GM12872 (cell line): Measurements from ENCODE around the gene MPST.

ENCODE experiments used
- TF ChIP-seq, protein P1 (sequence below): IDR thresholded peaks from 3 replicates; pipeline ENCODE4 v1.5.1; 2011; ENCODE audit warnings: low read depth, mild to moderate bottlenecking, low read length, moderate library complexity; ENCODE audit not compliant: insufficient read depth

Gene MPST

DNA sequence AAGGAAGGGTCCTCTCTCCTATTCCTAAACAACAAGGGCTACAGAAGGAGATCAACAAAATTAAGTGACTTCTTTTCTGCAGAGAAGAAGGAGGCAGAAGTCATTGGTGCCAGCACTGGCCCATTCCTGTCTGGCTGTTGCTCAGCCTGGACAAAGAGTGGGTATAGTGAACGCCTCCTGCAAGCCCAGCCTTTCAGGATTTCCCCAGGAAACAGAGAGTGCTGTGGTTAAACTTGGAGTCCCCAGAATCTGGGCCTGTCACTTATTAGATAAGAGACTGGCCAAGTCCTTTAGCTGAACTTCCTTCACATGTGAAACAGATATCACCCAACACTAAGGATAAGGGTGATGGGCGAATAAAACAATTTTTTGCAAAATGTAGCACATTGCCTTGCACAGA lies 11.2 kb upstream of the MPST start:
- TF ChIP-seq, protein P1, sequence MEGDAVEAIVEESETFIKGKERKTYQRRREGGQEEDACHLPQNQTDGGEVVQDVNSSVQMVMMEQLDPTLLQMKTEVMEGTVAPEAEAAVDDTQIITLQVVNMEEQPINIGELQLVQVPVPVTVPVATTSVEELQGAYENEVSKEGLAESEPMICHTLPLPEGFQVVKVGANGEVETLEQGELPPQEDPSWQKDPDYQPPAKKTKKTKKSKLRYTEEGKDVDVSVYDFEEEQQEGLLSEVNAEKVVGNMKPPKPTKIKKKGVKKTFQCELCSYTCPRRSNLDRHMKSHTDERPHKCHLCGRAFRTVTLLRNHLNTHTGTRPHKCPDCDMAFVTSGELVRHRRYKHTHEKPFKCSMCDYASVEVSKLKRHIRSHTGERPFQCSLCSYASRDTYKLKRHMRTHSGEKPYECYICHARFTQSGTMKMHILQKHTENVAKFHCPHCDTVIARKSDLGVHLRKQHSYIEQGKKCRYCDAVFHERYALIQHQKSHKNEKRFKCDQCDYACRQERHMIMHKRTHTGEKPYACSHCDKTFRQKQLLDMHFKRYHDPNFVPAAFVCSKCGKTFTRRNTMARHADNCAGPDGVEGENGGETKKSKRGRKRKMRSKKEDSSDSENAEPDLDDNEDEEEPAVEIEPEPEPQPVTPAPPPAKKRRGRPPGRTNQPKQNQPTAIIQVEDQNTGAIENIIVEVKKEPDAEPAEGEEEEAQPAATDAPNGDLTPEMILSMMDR = no peak

DNA sequence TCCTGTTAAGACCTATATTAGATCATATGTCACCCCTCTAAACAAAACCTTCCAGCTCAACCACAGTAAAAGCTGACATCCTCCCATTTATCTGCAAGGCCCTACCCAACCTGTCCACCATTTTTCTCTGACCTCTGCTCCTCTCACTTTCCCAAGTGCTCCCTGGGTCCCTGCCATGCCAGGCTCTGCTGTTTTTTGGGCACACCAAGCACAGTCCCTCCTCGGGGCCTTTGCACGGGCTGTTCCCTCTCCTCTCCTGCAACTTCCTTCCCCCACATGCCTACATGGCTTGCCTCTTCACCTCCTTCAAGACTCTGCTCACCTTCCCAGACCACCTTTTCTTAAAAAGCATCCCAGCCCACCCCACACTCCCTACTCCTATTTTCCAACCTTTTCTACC lies 10.1 kb upstream of the MPST start:
- TF ChIP-seq, protein P1 = no peak

DNA sequence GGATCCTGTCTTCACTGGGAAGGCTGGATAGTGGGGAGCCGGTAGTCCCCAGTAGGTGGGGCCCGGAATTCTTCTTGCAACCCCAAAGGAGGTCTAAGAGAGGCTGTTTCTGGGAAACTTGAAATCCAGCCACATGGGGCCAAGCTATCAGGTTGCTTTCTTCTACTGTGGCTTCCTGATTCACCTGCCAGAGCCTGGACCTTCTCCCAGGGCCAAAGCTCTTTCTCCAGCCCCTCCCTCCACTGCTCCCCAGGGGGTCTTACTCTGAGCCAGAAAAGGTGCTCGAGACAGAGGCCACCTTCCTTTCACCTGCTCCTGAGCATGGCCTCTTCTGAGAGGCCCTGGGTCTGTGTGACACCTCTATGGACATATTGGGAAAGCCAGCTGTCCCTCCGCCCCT lies 9.4 kb upstream of the MPST start:
- TF ChIP-seq, protein P1 = no peak

DNA sequence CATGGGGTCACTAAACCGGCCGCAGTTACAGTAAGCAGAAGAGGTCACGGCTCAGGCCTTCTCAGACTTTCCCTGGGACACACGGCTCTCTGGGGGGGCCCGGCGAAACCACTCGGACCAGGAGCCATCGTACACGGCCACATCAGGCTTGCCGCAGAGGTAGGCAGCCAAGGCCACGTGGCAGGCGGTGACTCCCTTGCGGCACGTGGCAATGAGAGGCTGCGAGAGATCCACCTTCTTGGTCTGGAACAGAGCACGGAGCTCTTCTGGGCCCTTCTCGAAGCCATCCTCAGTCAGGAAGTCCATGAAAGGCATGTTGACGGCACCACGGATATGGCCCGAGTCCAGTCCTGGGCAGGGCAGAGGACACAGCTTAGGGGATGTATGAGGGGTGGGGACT lies 8.6 kb upstream of the MPST start:
- TF ChIP-seq, protein P1 = no peak

DNA sequence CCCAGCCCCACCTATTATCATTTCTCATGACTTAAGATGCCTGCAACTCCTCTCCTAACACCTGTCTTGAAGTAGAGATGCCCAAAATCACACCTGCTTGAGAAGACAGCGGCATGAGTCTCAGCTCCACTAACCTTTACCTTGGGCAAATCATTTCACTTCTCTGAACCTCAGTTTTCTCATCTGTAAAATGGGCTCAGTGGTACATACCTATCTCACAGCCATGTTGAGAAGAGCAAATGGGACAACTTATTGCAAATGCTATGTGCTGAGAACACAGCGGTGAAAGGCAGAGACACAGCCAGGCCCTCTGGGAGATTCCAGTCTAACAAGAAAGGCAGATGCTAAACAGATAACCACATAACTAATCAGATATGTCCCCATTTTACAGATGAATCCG lies 8.1 kb upstream of the MPST start:
- TF ChIP-seq, protein P1 = no peak

DNA sequence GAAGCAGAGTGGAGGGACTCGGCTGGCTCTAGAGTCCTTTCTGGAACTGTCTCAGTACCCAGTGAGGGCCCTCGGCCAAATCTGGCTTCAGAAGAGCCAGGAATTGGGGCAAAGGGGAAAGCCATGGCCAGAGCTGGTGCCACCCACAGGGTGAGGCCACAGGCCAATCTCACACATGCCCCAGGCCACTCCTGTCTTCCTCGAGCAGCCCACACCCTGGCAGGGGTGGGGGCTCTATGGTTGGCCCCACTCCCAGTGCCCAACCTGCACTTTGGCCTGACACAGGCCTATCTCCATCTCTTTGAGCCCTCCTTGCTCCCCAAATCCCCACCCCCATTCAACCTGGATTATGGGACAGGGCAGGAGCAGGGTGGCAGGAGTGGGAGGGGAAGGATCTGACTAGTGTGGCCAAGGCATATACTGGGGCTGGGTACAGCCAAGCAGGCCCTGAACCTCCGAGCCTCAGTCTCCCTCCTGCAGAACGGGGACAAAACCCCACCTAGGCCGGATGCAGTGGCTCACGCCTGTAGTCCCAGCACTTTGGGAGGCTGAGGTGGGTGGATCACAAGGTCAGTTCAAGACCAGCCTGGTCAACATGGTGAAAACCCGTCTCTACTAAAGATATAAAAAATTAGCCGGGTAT lies 7.2 kb upstream of the MPST start:
- TF ChIP-seq, protein P1 = no peak

DNA sequence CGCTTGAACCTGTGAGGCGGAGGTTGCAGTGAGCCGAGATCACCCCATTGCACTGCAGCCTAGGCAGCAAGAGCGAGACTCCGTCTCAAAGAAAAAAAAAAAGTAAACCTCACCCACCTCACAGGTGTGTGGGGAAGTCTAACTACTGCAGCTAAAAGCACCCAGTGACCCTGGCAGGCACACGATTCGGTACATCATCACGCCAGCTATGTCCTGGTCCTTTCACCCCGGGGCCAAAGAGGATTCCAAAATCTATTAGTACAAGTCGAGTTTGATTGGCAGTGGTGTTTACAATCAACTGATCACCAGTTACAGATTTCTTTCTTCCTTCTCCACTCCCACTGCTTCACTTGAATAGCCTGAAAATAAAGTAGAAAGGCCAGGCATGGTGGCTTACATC lies 6.6 kb upstream of the MPST start:
- TF ChIP-seq, protein P1 = no peak
